KMS-11 (cell line): ENCODE results near the gene LMO1.

Source experiments
- H2AFZ ChIP-seq: fragments of 200-600 bp; sonication (generic); 2 replicates; pipeline ENCODE4 v1.6.1; 2016; ENCODE audit warnings: antibody characterized with exemption, mixed run types, low read depth
- H3K27ac ChIP-seq: fragments of 200-600 bp; sonication (generic); 2 replicates; pipeline ENCODE4 v1.6.1; 2016; ENCODE audit warnings: mild to moderate bottlenecking, mixed run types
- H3K27me3 ChIP-seq: fragments of 200-600 bp; sonication (generic); 2 replicates; pipeline ENCODE4 v1.6.1; 2017; ENCODE audit warnings: mild to moderate bottlenecking, low read depth, mixed run types, moderate library complexity; ENCODE audit not compliant: insufficient read depth
- H3K36me3 ChIP-seq: fragments of 200-600 bp; sonication (generic); 2 replicates; pipeline ENCODE4 v1.6.1; 2017; ENCODE audit warnings: mild to moderate bottlenecking, mixed run types; ENCODE audit not compliant: insufficient read depth
- H3K4me1 ChIP-seq: fragments of 200-600 bp; sonication (generic); 2 replicates; pipeline ENCODE4 v1.6.1; 2016; ENCODE audit warnings: mild to moderate bottlenecking, low read depth, mixed run types; ENCODE audit not compliant: poor library complexity, severe bottlenecking
- H3K4me2 ChIP-seq: fragments of 200-600 bp; sonication (generic); 2 replicates; pipeline ENCODE4 v1.7.0; 2016; ENCODE audit warnings: mild to moderate bottlenecking, mixed run types
- H3K4me3 ChIP-seq: fragments of 200-600 bp; sonication (generic); IDR thresholded peaks from 2 replicates; pipeline ENCODE4 v1.6.1; 2017; ENCODE audit warnings: low read depth, low read length, mixed read lengths; ENCODE audit not compliant: insufficient read depth
- H3K79me2 ChIP-seq: fragments of 200-600 bp; sonication (generic); 2 replicates; pipeline ENCODE4 v1.6.1; 2016; ENCODE audit warnings: low read depth, mixed run types; ENCODE audit not compliant: insufficient read depth
- H3K9ac ChIP-seq: fragments of 200-600 bp; sonication (generic); 2 replicates; pipeline ENCODE4 v1.6.1; 2016; ENCODE audit warnings: mild to moderate bottlenecking, mixed run types
- H4K20me1 ChIP-seq: fragments of 200-600 bp; sonication (generic); 2 replicates; pipeline ENCODE4 v1.6.1; 2016; ENCODE audit warnings: mild to moderate bottlenecking, mixed run types; ENCODE audit not compliant: insufficient read depth
- CTCF ChIP-seq: fragments of 200-600 bp; sonication (generic); conservative IDR thresholded peaks from 2 replicates; pipeline ENCODE4 v1.6.1; 2017; ENCODE audit warnings: low read depth, mild to moderate bottlenecking, antibody characterized with exemption, low read length, moderate library complexity, mixed read lengths

The LMO1 gene

GRCh38 chr11:8206251-8207079 is 57.2 kb downstream of the LMO1 start:
- no peak overlapping the region for H3K4me3 ChIP-seq
- peaks cover 7% of the 10 kb centered on the region for H3K4me1 ChIP-seq
- no peaks in the 10 kb centered on the region for H3K36me3 ChIP-seq
- H3K9ac ChIP-seq, result no peak overlapping the region
- H3K4me2 ChIP-seq, result no peak overlapping the region
- no peaks in the 10 kb centered on the region for H4K20me1 ChIP-seq
- no peak overlapping the region for H3K27ac ChIP-seq
- no peak for TF ChIP-seq CTCF
- H3K79me2 ChIP-seq, result no peaks in the 10 kb centered on the region
- H3K27me3 ChIP-seq, result no peaks in the 10 kb centered on the region
- H2AFZ ChIP-seq, result no peak overlapping the region

- Histone ChIP-seq H4K20me1 (no peaks in the 10 kb centered on the region), H3K79me2 (no peaks in the 10 kb centered on the region), H3K36me3 (no peaks in the 10 kb centered on the region), H3K27ac (no peak overlapping the region), H2AFZ (no peak overlapping the region), H3K9ac (no peak overlapping the region), H3K4me1 (peaks cover 7% of the 10 kb centered on the region), H3K4me2 (no peak overlapping the region), H3K4me3 (no peak overlapping the region), H3K27me3 (no peaks in the 10 kb centered on the region)
- no peak for TF ChIP-seq CTCF
Measured at GRCh38 chr11:8205566-8205965, 58.1 kb downstream of the LMO1 start.

- TF ChIP-seq CTCF, result no peak
- no peaks in the 10 kb centered on the region for H3K27me3 ChIP-seq
- no peaks in the 10 kb centered on the region for H3K36me3 ChIP-seq
Measured at GRCh38 chr11:8204596-8204995, 59.1 kb downstream of the LMO1 start.

DNA sequence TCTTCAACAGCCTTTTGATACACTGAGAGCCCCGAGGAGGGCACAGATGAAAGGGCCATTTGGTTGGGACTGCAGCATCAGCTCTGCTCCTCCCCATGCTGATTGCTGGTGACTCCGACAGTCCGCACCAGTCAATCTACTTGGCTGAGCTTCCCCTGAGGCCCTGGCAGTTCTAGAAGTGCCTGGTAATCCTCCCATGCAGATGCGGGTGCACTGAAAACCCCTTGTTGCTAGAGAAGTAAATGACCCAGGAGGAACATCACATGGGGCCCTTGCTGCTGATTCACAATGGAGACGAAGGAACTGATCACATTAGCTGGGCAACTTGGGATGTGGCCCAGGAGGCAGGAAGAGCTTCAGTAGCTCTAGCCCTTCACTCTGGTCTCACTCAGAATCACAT is 59.7 kb downstream of the LMO1 start:
- Histone ChIP-seq H3K4me1 (peaks cover 7% of the 10 kb centered on the region), H4K20me1 (no peaks in the 10 kb centered on the region), H3K79me2 (no peaks in the 10 kb centered on the region), H3K36me3 (no peaks in the 10 kb centered on the region), H3K9ac (no peak overlapping the region), H3K4me2 (no peak overlapping the region), H3K27me3 (no peaks in the 10 kb centered on the region), H3K4me3 (no peak overlapping the region), H2AFZ (no peak overlapping the region), H3K27ac (no peak overlapping the region)
- TF ChIP-seq CTCF, result no peak

More at GRCh38 chr11:8204596-8204995, 59.1 kb downstream of the LMO1 start:
- Histone ChIP-seq H2AFZ (no peak overlapping the region), H3K4me2 (no peak overlapping the region), H3K9ac (no peak overlapping the region), H3K27ac (no peak overlapping the region), H3K4me1 (peaks cover 7% of the 10 kb centered on the region), H4K20me1 (no peaks in the 10 kb centered on the region), H3K4me3 (no peak overlapping the region), H3K79me2 (no peaks in the 10 kb centered on the region)
